ENCODE results near the gene MT1M.

The MT1M gene

DNA sequence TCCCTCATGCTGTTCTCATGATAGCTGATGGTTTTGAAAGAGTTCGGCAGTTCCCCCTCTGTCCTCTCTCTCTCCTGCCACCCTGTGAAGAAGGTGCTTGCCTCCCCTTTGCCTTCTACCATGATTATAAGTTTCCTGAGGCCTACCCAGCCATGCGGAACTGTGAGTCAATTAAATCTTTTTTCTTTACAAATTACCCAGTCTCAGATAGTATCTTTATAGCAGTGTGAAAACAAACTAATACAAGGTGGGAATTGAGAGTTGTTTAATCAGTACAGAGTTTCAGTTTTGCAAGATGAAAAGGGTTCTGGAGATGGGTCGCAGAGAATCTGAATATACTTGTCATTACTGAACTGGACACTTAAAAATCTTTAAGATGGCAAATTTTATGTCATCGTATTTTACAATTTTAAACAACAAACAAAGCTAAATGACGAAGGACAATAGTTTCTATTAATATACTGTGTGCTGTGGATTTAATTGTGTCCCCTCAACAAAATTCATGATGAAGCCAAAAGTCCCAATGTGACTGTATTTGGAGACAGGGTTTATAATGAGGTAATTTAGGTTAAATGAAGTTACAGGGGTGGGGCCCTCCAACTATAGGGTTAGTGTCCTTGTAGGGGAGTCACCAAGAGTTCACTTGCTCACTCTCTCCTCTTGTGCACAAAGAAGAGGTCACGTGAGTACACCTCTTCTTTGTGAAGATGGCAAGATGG is 38.7 kb upstream of the MT1M start:
- no peak overlapping the region for H3K27ac ChIP-seq
- no peak overlapping the region for H3K4me3 ChIP-seq
- H3K4me2 ChIP-seq: no peak overlapping the region
- H3K27me3 ChIP-seq: peaks cover 16 to 22% (median 18%) of the 10 kb centered on the region in 11 experiments
- no peaks in the 10 kb centered on the region; a peak in 1 of 22 replicates for H4K20me1 ChIP-seq
- peaks cover 0 to 5% (median 0%) of the 10 kb centered on the region in 11 experiments; a peak in 3 of 22 replicates for H3K9me3 ChIP-seq (replicated peaks in 1 of 11)
- no peak overlapping the region for H3K9ac ChIP-seq
- peaks cover 0 to 19% (median 7%) of the 10 kb centered on the region in 10 experiments; a peak in 13 of 20 replicates for H3K4me1 ChIP-seq
- no peak for TF ChIP-seq Cebpa-rat (IDR thresholded peaks at IDR 0.05)
- no peaks in the 10 kb centered on the region for H3K36me3 ChIP-seq

DNA sequence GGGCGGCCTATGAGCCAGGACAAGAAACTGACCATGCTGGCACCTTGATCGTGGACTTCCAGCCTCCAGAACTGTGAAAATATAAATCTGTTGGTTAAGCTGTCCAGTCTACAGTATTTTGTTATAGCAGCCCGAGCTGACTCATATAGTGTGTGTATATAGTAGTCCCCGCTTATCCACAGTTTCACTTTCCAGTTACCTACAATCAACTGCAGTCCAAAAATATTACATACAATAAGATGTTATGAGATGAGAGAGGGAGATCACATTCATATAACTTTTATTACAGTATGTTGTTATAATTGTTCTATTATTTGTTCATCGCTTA is 38.2 kb upstream of the MT1M start:
- Histone ChIP-seq H4K20me1 (no peaks in the 10 kb centered on the region; a peak in 1 of 22 replicates), H3K27me3 (peaks cover 10 to 17% (median 13%) of the 10 kb centered on the region in 11 experiments), H3K4me3 (no peak overlapping the region), H3K9me3 (replicated peaks in 1 of 11) (peaks cover 0 to 5% (median 0%) of the 10 kb centered on the region in 11 experiments; a peak in 3 of 22 replicates), H3K36me3 (no peaks in the 10 kb centered on the region), H3K27ac (no peak overlapping the region), H3K9ac (no peak overlapping the region), H3K4me1 (peaks cover 0 to 19% (median 7%) of the 10 kb centered on the region in 10 experiments; a peak in 13 of 20 replicates), H3K4me2 (no peak overlapping the region)
- no peak for TF ChIP-seq Cebpa-rat (IDR thresholded peaks at IDR 0.05)

DNA sequence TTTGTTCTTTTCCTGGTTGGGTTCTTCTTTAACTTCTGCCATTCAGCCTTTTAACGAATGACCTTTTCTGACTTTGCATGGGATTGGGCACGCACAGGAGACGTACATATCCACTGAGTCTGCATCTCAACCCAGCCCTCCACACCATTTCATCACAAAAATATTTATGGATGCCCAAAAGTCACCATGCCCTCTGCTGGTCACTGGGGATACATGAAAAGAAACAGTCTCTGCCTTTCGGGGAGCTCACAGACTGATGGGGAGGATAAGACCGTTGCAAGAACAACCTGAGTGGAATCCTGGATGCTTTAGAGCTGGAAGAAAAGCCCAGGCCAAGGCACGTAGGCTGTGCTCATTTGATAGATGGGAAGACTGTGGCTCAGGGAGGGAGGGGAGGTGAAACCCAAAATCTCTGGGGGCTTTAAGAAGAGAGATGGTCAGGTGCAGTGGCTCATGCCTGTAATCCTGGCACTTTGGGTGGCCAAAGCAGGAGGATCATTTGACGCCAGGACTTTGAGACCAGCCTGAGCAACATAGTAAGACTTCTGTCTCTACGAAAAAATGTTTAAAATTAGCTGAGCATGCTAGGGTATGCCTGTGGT is 32.0 kb upstream of the MT1M start:
- Histone ChIP-seq H3K4me3 (no peak overlapping the region), H3K4me1 (peaks cover 0 to 2% (median 0%) of the 10 kb centered on the region in 10 experiments; a peak in 1 of 20 replicates), H3K9ac (no peak overlapping the region), H3K4me2 (no peak overlapping the region), H3K36me3 (no peaks in the 10 kb centered on the region), H3K27ac (no peak overlapping the region), H3K27me3 (no peaks in the 10 kb centered on the region), H3K9me3 (replicated peaks in 1 of 11) (no peaks in the 10 kb centered on the region; a peak in 1 of 22 replicates), H4K20me1 (no peaks in the 10 kb centered on the region)
- TF ChIP-seq Cebpa-rat (IDR thresholded peaks at IDR 0.05): no peak

DNA sequence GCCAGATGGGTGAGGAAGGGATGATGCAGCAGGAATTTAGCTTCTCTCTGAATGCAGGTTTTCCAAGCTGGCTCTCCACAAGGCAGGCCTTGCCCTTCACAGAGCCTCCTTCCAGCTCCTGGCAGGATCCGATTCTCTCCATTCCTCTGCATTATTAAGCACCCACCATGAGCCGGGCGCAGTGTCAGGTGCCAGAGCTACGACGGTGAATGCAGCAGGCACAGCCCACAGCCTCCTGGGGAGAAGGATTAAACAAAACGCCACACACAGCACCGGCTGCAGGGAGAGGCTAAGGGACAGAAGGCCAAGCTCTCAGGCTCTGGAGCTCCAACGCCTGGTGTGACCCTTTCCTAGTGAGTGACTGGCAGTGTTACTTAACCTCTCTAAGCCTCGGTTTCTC is 31.1 kb upstream of the MT1M start:
- Histone ChIP-seq H3K36me3 (no peaks in the 10 kb centered on the region), H4K20me1 (no peaks in the 10 kb centered on the region), H3K4me1 (peaks cover 0 to 6% (median 0%) of the 10 kb centered on the region in 10 experiments; a peak in 2 of 20 replicates), H3K4me3 (no peak overlapping the region), H3K4me2 (no peak overlapping the region), H3K27me3 (no peaks in the 10 kb centered on the region), H3K9ac (no peak overlapping the region), H3K27ac (no peak overlapping the region), H3K9me3 (replicated peaks in 1 of 11) (no peaks in the 10 kb centered on the region; a peak in 1 of 22 replicates)
- no peak for TF ChIP-seq Cebpa-rat (IDR thresholded peaks at IDR 0.05)

DNA sequence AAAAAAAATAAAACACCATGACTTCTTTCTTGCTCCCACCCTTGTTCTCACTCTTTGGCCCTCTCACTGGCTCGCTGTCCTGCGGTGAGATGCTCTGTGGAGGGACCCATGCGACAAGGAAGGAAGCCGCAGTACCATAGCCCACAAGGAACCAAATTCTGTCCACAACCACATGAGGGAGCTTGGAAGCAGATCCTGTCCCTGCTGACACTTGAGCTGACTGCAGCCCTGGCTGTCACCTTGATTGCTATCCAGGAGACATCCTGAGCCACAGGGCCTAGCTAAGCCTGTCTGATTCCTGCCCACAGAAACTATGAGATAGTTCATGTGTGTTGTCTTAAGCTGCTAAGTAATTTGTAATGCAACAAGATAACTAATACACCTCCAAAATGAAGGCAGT is 28.9 kb upstream of the MT1M start:
- no peak overlapping the region for H3K4me3 ChIP-seq
- no peak overlapping the region for H3K9ac ChIP-seq
- peaks cover 16 to 23% (median 18%) of the 10 kb centered on the region in 10 experiments for H3K4me1 ChIP-seq
- H4K20me1 ChIP-seq: no peaks in the 10 kb centered on the region
- TF ChIP-seq Cebpa-rat (IDR thresholded peaks at IDR 0.05): no peak
- H3K4me2 ChIP-seq: no peak overlapping the region
- H3K27me3 ChIP-seq: no peaks in the 10 kb centered on the region
- H3K9me3 ChIP-seq (replicated peaks in 1 of 11): no peaks in the 10 kb centered on the region
- no peak overlapping the region for H3K27ac ChIP-seq
- H3K36me3 ChIP-seq: no peaks in the 10 kb centered on the region

DNA sequence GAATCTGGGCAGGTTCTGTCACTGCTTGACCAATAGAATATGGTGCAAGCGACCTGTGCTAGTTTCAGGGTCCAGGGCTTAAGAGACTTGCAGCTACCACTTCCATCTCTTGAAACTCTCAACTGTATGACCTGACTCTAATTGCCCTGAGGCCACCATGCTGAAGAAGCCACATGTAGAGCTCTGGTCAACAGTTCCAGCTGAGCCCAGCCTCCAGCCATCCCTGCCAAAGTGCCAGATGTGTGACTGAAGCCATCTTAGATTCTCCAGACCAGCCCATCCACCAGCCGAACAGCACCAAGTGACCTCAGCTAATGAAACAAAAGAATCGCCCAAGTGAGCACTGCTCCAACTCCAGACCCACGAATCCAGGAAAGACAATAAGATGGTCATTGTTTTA is 27.5 kb upstream of the MT1M start:
- Histone ChIP-seq H3K27me3 (no peaks in the 10 kb centered on the region), H3K36me3 (no peaks in the 10 kb centered on the region), H3K4me2 (no peak overlapping the region), H3K4me1 (peaks cover 24 to 37% (median 31%) of the 10 kb centered on the region in 10 experiments), H4K20me1 (0 out of 22 replicates have a peak, but pooled peaks cover 0 to 6% (median 0%) of the 10 kb centered on the region in 11 experiments), H3K9ac (no peak overlapping the region), H3K4me3 (no peak overlapping the region), H3K9me3 (replicated peaks in 1 of 11) (no peaks in the 10 kb centered on the region), H3K27ac (no peak overlapping the region)
- no peak for TF ChIP-seq Cebpa-rat (IDR thresholded peaks at IDR 0.05)

DNA sequence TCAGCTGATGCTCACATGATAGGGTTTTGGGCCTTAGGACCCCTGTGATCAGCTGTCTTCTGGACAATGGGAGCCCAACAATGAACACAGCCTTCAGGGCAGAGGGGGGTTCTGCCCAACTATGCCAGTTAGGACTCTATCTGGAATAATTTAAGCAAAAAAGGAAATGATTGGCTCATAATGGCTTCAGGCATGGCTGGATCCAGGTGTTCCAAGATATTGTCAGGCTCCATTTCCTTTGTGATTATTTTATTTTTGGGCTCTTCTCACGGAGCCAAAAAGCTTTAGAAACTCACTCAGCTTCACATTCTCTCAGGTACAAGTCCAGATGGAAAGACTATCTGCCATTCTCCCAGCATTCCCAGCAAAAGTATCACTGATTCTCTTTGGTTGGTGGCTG is 27.0 kb upstream of the MT1M start:
- H3K27ac ChIP-seq: no peak overlapping the region
- no peaks in the 10 kb centered on the region for H3K27me3 ChIP-seq
- no peaks in the 10 kb centered on the region for H3K36me3 ChIP-seq
- H3K4me3 ChIP-seq: no peak overlapping the region
- no peaks in the 10 kb centered on the region for H3K9me3 ChIP-seq (replicated peaks in 1 of 11)
- peak overlapping the region in 2 of 11 experiments; percentile 0 to 27; a peak in 2 of 22 replicates for H3K4me2 ChIP-seq
- H3K4me1 ChIP-seq: peaks cover 29 to 42% (median 36%) of the 10 kb centered on the region in 10 experiments
- H3K9ac ChIP-seq: no peak overlapping the region
- 0 out of 22 replicates have a peak, but pooled peaks cover 0 to 6% (median 0%) of the 10 kb centered on the region in 11 experiments for H4K20me1 ChIP-seq
- TF ChIP-seq Cebpa-rat (IDR thresholded peaks at IDR 0.05): no peak

DNA sequence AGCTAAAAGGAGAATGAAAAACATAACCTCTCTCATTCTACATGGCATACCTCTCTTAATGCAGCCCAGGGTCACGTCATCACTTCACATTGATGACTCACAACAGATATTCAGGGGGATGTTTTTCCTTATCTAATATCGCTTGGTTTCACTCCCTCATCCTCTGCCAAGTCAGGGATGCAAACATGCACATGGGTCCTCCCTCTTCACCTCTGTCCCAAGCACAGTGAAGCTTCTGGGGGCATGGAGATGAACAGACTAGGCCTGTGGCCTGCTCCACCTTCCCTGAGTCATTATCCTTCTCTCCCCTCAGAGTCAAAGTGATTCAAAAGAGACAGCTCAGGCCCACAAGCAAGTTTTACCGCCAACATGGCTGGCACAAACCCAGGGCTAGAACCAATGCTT is 26.4 kb upstream of the MT1M start:
- H3K27ac ChIP-seq: no peak overlapping the region; a peak in 1 of 22 replicates
- peaks cover 35 to 48% (median 42%) of the 10 kb centered on the region in 10 experiments for H3K4me1 ChIP-seq
- H3K9ac ChIP-seq: no peak overlapping the region
- TF ChIP-seq Cebpa-rat (IDR thresholded peaks at IDR 0.05): no peak
- no peaks in the 10 kb centered on the region for H3K27me3 ChIP-seq
- 0 out of 22 replicates have a peak, but pooled peaks cover 0 to 6% (median 0%) of the 10 kb centered on the region in 11 experiments for H4K20me1 ChIP-seq
- H3K9me3 ChIP-seq (replicated peaks in 1 of 11): no peaks in the 10 kb centered on the region
- no peaks in the 10 kb centered on the region for H3K36me3 ChIP-seq
- H3K4me2 ChIP-seq: peak overlapping the region in 1 of 11 experiments; percentile 98; a peak in 1 of 22 replicates
- H3K4me3 ChIP-seq: no peak overlapping the region

DNA sequence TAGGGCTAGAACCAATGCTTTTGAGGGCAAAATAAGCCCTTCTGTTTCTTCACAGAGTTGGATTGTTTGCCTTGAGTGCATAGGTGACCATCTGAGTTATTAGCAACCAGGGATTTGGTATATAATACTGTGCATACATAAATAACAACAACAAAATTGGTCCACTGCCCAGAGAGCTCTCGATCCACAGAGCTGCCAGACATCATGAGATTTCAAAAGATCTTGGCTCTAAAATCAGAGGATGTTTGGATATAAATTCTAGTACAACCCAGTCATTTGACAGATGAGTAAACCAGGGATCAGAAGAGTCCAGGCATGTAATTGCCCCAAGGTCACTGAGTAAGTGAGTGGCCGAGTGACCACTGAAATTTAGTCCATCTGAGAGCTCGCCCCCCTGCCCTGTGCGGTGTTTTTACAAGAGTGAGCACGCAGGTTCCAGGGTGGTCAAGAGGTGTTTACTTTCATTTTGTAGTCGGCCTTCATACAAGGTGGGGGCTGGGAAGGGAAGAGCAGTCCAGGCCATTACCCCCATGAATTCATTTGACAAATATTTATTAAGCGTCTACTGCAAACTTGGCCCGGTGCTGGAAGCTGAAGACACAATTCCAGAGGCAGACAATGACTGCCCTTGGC is 25.9 kb upstream of the MT1M start:
- no peaks in the 10 kb centered on the region for H3K9me3 ChIP-seq (replicated peaks in 1 of 11)
- no peaks in the 10 kb centered on the region for H3K36me3 ChIP-seq
- no peaks in the 10 kb centered on the region for H3K27me3 ChIP-seq
- H3K4me3 ChIP-seq: no peak overlapping the region
- H3K4me2 ChIP-seq: peak overlapping the region; percentile 96 to 100 (median 99); a peak in 21 of 22 replicates
- no peak overlapping the region for H3K9ac ChIP-seq
- H3K27ac ChIP-seq: peak overlapping the region in 3 of 11 experiments; percentile 3 to 78 (median 54); a peak in 3 of 22 replicates
- no peak for TF ChIP-seq Cebpa-rat (IDR thresholded peaks at IDR 0.05)
- H4K20me1 ChIP-seq: 0 out of 22 replicates have a peak, but pooled peaks cover 0 to 6% (median 0%) of the 10 kb centered on the region in 11 experiments
- peaks cover 40 to 53% (median 47%) of the 10 kb centered on the region in 10 experiments for H3K4me1 ChIP-seq
